OCI-LY7 (cell line): Measurements from ENCODE around the gene AMZ1. TPM values are rescaled to one million over a fixed set of nuclear protein-coding genes. Genes with fewer than 3 reads are reported as not detected.

Source experiments
- BruUV-seq: library from RNA; stranded (reverse); fragments of 400-500 nt; replicated peaks from 2 replicates; lab custom pipeline; 2021; lab: Mats Ljungman, UMichigan
- CTCF ChIA-PET: fragments of 300-600 bp; sonication (Branson Sonifier 250); formaldehyde crosslinking; loops from one replicate; lab custom pipeline; 2022; ENCODE audit warnings: antibody characterized with exemption; ENCODE audit not compliant: unreplicated experiment; lab: Charles Lee
- POLR2A ChIA-PET: fragments of 300-600 bp; sonication (Branson Sonifier 250); formaldehyde crosslinking; loops from one replicate; lab custom pipeline; 2022; ENCODE audit warnings: antibody characterized with exemption; lab: Charles Lee
- DNase-seq: peaks from one replicate; pipeline ENCODE4 v3.0.0-alpha.2; 2015; ENCODE audit warnings: low spot score
- H2AFZ ChIP-seq: fragments of 200-600 bp; sonication (generic), shearing (Covaris generic); 2 replicates; pipeline ENCODE4 v1.6.1; 2014; ENCODE audit warnings: mild to moderate bottlenecking, antibody characterized with exemption, low read length, moderate library complexity
- H3K27ac ChIP-seq: fragments of 200-600 bp; sonication (generic); 2 replicates; pipeline ENCODE4 v1.5.1; 2014; ENCODE audit warnings: mixed run types, low read depth, mild to moderate bottlenecking, moderate library complexity, low read length, inconsistent platforms; ENCODE audit not compliant: poor library complexity, severe bottlenecking
- H3K36me3 ChIP-seq: fragments of 200-600 bp; sonication (generic); 2 replicates; pipeline ENCODE4 v1.6.1; 2014; ENCODE audit warnings: mild to moderate bottlenecking, antibody characterized with exemption, low read length, moderate library complexity, mixed read lengths; ENCODE audit not compliant: insufficient read depth
- H3K4me1 ChIP-seq: fragments of 200-600 bp; sonication (generic); 2 replicates; pipeline ENCODE4 v1.5.1; 2014; ENCODE audit warnings: mild to moderate bottlenecking, low read length; ENCODE audit not compliant: insufficient read depth, poor library complexity, severe bottlenecking
- H3K4me2 ChIP-seq: fragments of 200-600 bp; sonication (generic); 2 replicates; pipeline ENCODE4 v1.6.1; 2014; ENCODE audit warnings: mild to moderate bottlenecking, low read length
- H3K4me3 ChIP-seq: fragments of 200-600 bp; sonication (generic); 2 replicates; pipeline ENCODE4 v1.5.1; 2014; ENCODE audit warnings: mild to moderate bottlenecking, low read depth, low read length; ENCODE audit not compliant: poor library complexity, severe bottlenecking
- H3K79me2 ChIP-seq: fragments of 200-600 bp; sonication (generic); 2 replicates; pipeline ENCODE4 v1.6.1; 2016; ENCODE audit warnings: low read depth, mild to moderate bottlenecking, low read length, moderate library complexity, mixed read lengths; ENCODE audit not compliant: insufficient read depth
- H3K9me2 ChIP-seq: fragments of 200-600 bp; sonication (generic); 2 replicates; pipeline ENCODE4 v1.6.1; 2016; ENCODE audit warnings: mild to moderate bottlenecking, low read length, mixed read lengths; ENCODE audit not compliant: insufficient read depth
- H3K9me3 ChIP-seq: fragments of 200-600 bp; sonication (generic); 2 replicates; pipeline ENCODE4 v1.6.1; 2014; ENCODE audit warnings: mild to moderate bottlenecking, mixed run types, low read length, mixed read lengths
- H4K20me1 ChIP-seq: fragments of 200-600 bp; sonication (generic); 2 replicates; pipeline ENCODE4 v1.6.1; 2014; ENCODE audit warnings: mild to moderate bottlenecking, antibody characterized with exemption, low read length, moderate library complexity, mixed read lengths; ENCODE audit not compliant: insufficient read depth
- EZH2phosphoT487 ChIP-seq: fragments of 200-600 bp; sonication (generic); IDR thresholded peaks from 2 replicates; pipeline ENCODE4 v1.6.1; 2018; ENCODE audit warnings: low read depth, borderline replicate concordance, mild to moderate bottlenecking, mixed run types, antibody characterized with exemption, low read length, moderate library complexity, mixed read lengths
- intact Hi-C: fragments of 100-400 bp; cut with micrococcal nuclease; formaldehyde crosslinking; loops from one replicate; pipeline ENCODE4 v1.10.0; 2022; ENCODE audit not compliant: unreplicated experiment
- total RNA-seq, 2 experiments: library from RNA; depleted of rRNA in 1 of 2; stranded (reverse); fragments of >200 nt in 1 of 2; shearing (Covaris generic) in 1 of 2; gene quantifications; 2 replicates each; pipeline ENCODE4 v1.2.3, GENCODE V29; 2014 to 2022
- TF ChIP-seq, protein P1 (sequence below): fragments of 200-600 bp; sonication (generic); conservative IDR thresholded peaks from 2 replicates; pipeline ENCODE4 v1.5.1; 2014; ENCODE audit warnings: mild to moderate bottlenecking, antibody characterized with exemption, low read length, moderate library complexity, mixed read lengths

AMZ1 gene
- total RNA-seq, 2 experiments from 2014 or later, result 1.4 to 2.7 TPM

- Histone ChIP-seq H3K4me2 (no peak overlapping the region), H3K27ac (no peak overlapping the region), H3K9me3 (no peaks in the 10 kb centered on the region), H2AFZ (no peak overlapping the region), H3K79me2 (no peaks in the 10 kb centered on the region), H3K4me1 (no peaks in the 10 kb centered on the region), H4K20me1 (no peaks in the 10 kb centered on the region), H3K4me3 (no peak overlapping the region), H3K36me3 (no peaks in the 10 kb centered on the region), H3K9me2 (no peaks in the 10 kb centered on the region)
- no peak for DNase-seq
- intact Hi-C loops, result no loop called here
- no TSS peak for BruUV-seq
- ChIA-PET POLR2A (interaction anchor here (0.7 kb wide), 1 partner anchor 75 kb away, joined by 5 read pairs; no protein-coding TSS in a partner anchor), CTCF (interaction anchor here (0.6 kb wide), 1 partner anchor 235 kb away, joined by 3 read pairs; no protein-coding TSS in a partner anchor)
- TF ChIP-seq, protein P1, sequence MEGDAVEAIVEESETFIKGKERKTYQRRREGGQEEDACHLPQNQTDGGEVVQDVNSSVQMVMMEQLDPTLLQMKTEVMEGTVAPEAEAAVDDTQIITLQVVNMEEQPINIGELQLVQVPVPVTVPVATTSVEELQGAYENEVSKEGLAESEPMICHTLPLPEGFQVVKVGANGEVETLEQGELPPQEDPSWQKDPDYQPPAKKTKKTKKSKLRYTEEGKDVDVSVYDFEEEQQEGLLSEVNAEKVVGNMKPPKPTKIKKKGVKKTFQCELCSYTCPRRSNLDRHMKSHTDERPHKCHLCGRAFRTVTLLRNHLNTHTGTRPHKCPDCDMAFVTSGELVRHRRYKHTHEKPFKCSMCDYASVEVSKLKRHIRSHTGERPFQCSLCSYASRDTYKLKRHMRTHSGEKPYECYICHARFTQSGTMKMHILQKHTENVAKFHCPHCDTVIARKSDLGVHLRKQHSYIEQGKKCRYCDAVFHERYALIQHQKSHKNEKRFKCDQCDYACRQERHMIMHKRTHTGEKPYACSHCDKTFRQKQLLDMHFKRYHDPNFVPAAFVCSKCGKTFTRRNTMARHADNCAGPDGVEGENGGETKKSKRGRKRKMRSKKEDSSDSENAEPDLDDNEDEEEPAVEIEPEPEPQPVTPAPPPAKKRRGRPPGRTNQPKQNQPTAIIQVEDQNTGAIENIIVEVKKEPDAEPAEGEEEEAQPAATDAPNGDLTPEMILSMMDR, result no peak
- TF ChIP-seq EZH2phosphoT487, result no peak
Observed at GRCh38 chr7:2763597-2763996, 75.6 kb downstream of the AMZ1 start.

GRCh38 chr7:2764621-2765020, 76.6 kb downstream of the AMZ1 start:
- no peaks in the 10 kb centered on the region for H3K4me1 ChIP-seq
- ChIA-PET POLR2A (no interaction called here), CTCF (no interaction called here)
- no peaks in the 10 kb centered on the region for H3K9me2 ChIP-seq
- TF ChIP-seq, protein P1, result no peak
- no peak for TF ChIP-seq EZH2phosphoT487
- no peaks in the 10 kb centered on the region for H3K36me3 ChIP-seq
- no peak overlapping the region for H3K4me3 ChIP-seq
- no peak overlapping the region for H3K27ac ChIP-seq
- intact Hi-C loops, result no loop called here
- no TSS peak for BruUV-seq
- DNase-seq, result no peak
- H3K9me3 ChIP-seq, result no peaks in the 10 kb centered on the region
- no peak overlapping the region for H2AFZ ChIP-seq
- H3K4me2 ChIP-seq, result no peak overlapping the region
- no peaks in the 10 kb centered on the region for H3K79me2 ChIP-seq
- H4K20me1 ChIP-seq, result no peaks in the 10 kb centered on the region

Other genes with a start within 250 kb of the AMZ1 start
- not detected in 2 replicates for gene GRIFIN, start 211.8 kb upstream of the AMZ1 start, total RNA-seq (2014; rRNA removed; shearing (Covaris generic))
- not detected in 2 replicates for gene GRIFIN, start 211.8 kb upstream of the AMZ1 start, total RNA-seq (2022)
- gene LFNG, start 168.4 kb upstream of the AMZ1 start, total RNA-seq (2014; rRNA removed; shearing (Covaris generic)), result 1.2 and 2.3 TPM in 2 replicates
- gene LFNG, start 168.4 kb upstream of the AMZ1 start, total RNA-seq (2022), result 1.2 and 2.1 TPM in 2 replicates
- 50.8 and 52.0 TPM in 2 replicates for gene BRAT1, start 132.7 kb upstream of the AMZ1 start, total RNA-seq (2014; rRNA removed; shearing (Covaris generic))
- 42.2 and 44.7 TPM in 2 replicates for gene BRAT1, start 132.7 kb upstream of the AMZ1 start, total RNA-seq (2022)
- gene IQCE, start 129.2 kb upstream of the AMZ1 start, total RNA-seq (2014; rRNA removed; shearing (Covaris generic)), result 3.9 and 6.6 TPM in 2 replicates
- 6.2 and 8.6 TPM in 2 replicates for gene IQCE, start 129.2 kb upstream of the AMZ1 start, total RNA-seq (2022)
- gene TTYH3, start 56.2 kb upstream of the AMZ1 start, total RNA-seq (2014; rRNA removed; shearing (Covaris generic)), result 17.9 and 23.8 TPM in 2 replicates
- 54.8 and 63.6 TPM in 2 replicates for gene TTYH3, start 56.2 kb upstream of the AMZ1 start, total RNA-seq (2022)
- gene GNA12, start 156.1 kb downstream of the AMZ1 start, total RNA-seq (2014; rRNA removed; shearing (Covaris generic)), result 6.5 and 10.3 TPM in 2 replicates
- 35.9 and 36.1 TPM in 2 replicates for gene GNA12, start 156.1 kb downstream of the AMZ1 start, total RNA-seq (2022)